ENCODE results near the gene KIF1A. TPM values are rescaled to one million over a fixed set of nuclear protein-coding genes. Genes with fewer than 3 reads are reported as not detected.

KIF1A gene
- total RNA-seq, 1 donor from 2014 or later = 2.0 TPM

DNA sequence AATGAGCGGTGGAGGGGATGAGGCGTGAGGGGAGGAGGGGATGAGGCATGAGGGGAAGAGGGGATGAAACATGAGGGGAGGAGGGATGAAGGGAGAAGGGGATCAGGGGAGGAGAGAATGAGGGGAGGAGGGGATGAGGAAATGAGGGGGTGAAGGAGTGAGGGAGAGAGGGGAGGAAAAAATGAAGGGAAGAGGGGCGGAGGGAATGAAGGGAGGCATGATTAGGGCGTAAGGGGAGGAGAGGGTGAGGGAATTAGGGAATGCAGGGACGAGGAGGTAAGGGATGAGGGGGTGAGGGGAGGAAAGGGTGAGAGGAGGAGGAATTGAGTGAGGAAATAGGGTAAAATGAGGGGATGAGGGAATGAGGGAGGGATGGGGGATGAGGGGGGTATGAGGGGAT, 87.8 kb downstream of the KIF1A start:
- intact Hi-C loops (cut with micrococcal nuclease) = no loop called here
- Histone ChIP-seq H3K4me1 (no peaks in the 10 kb centered on the region), H3K4me3 (no peak overlapping the region), H3K27me3 (ENCODE audit: low read depth) (peaks cover 65% of the 10 kb centered on the region), H3K27ac (replicated peaks) (no peak overlapping the region), H3K9me3 (replicated peaks) (no peaks in the 10 kb centered on the region), H3K36me3 (no peaks in the 10 kb centered on the region)
- TF ChIP-seq, protein P1, sequence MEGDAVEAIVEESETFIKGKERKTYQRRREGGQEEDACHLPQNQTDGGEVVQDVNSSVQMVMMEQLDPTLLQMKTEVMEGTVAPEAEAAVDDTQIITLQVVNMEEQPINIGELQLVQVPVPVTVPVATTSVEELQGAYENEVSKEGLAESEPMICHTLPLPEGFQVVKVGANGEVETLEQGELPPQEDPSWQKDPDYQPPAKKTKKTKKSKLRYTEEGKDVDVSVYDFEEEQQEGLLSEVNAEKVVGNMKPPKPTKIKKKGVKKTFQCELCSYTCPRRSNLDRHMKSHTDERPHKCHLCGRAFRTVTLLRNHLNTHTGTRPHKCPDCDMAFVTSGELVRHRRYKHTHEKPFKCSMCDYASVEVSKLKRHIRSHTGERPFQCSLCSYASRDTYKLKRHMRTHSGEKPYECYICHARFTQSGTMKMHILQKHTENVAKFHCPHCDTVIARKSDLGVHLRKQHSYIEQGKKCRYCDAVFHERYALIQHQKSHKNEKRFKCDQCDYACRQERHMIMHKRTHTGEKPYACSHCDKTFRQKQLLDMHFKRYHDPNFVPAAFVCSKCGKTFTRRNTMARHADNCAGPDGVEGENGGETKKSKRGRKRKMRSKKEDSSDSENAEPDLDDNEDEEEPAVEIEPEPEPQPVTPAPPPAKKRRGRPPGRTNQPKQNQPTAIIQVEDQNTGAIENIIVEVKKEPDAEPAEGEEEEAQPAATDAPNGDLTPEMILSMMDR (IDR thresholded peaks at IDR 0.05; ENCODE audit: borderline replicate concordance) = no peak
- no peak for DNase-seq

DNA sequence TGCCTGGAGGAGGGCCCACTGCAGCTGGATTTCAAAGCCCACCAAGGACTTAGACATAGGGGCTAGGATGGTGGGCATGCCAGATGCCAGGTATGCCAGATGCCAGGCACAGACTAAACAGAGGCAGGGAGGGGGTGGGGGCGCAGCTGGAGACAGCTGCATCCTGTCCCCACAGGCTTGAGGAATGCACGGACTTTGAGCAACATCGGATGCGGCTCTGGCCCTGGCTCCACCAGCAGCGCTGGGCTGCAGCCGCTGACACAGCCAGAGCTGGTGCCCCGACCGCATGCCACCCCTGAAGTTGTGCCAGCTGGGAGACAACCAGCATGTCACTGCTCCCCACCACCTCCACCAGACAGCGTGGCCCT, 88.9 kb downstream of the KIF1A start:
- Histone ChIP-seq H3K9me3 (replicated peaks) (no peaks in the 10 kb centered on the region), H3K4me1 (no peaks in the 10 kb centered on the region), H3K27me3 (ENCODE audit: low read depth) (peaks cover 60% of the 10 kb centered on the region), H3K36me3 (no peaks in the 10 kb centered on the region), H3K4me3 (no peak overlapping the region), H3K27ac (replicated peaks) (no peak overlapping the region)
- intact Hi-C loops (cut with micrococcal nuclease) = no loop called here
- TF ChIP-seq, protein P1 (IDR thresholded peaks at IDR 0.05; ENCODE audit: borderline replicate concordance) = no peak
- DNase-seq = no peak

DNA sequence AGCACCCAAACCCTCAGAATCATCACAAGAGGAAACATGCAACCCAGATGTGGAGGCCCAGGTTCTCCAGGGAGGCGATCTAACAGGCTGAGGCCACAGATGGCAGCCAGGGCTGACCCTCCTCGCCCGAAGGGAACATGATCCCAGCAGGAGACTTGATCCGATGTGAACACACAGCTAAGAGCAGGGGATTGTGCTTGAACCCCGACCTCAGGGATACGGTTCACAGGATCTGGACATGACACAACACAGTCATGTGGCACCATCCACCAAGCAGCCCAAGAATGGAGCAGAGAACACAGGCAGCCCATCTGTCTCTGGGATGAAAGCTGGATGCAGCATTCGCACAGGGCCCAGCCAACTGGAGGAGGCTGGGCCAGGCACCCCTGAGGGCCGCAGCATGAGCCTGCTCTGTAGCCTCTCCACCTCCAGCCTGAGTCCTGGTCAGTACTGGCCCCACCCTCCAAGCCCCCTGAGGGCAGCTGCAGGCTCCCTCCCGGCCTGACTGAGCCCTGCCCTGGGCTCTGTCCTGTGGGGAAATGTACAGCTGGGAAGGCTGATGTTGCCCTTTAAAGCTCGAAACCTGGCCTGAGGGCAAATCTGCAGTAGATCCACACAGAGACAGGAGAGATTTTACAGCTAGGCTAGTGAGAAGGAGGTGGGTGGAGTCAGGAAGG, 89.4 kb downstream of the KIF1A start:
- intact Hi-C loops (cut with micrococcal nuclease) = no loop called here
- no peaks in the 10 kb centered on the region for H3K36me3 ChIP-seq
- TF ChIP-seq, protein P1 (IDR thresholded peaks at IDR 0.05; ENCODE audit: borderline replicate concordance) = no peak
- no peak for DNase-seq
- no peaks in the 10 kb centered on the region for H3K4me1 ChIP-seq
- peaks cover 57% of the 10 kb centered on the region for H3K27me3 ChIP-seq (ENCODE audit: low read depth)
- no peak overlapping the region for H3K4me3 ChIP-seq
- no peaks in the 10 kb centered on the region for H3K9me3 ChIP-seq (replicated peaks)
- no peak overlapping the region for H3K27ac ChIP-seq (replicated peaks)

DNA sequence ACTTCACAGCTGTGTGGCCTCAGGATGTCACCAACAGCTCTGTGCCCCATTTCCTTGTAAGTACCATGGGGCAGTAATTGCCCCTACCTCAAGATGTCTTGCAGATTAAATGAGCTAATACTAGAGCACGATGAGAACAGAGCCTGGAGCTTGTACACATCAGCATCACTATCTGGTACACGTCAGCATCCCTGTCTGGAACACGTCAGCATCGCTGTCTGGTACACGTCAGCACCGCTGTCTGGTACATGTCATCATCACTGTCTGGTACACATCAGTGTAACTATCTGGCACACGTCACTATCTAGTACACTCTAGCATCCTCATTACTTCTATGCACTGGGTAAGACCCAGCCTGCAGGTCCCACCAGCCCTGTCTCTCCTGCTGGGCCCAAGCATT, 91.2 kb downstream of the KIF1A start:
- no peaks in the 10 kb centered on the region for H3K9me3 ChIP-seq (replicated peaks)
- no peak for DNase-seq
- intact Hi-C loops (cut with micrococcal nuclease) = no loop called here
- H3K27me3 ChIP-seq (ENCODE audit: low read depth) = peaks cover 56% of the 10 kb centered on the region
- no peaks in the 10 kb centered on the region for H3K4me1 ChIP-seq
- TF ChIP-seq, protein P1 (IDR thresholded peaks at IDR 0.05; ENCODE audit: borderline replicate concordance) = no peak
- no peaks in the 10 kb centered on the region for H3K36me3 ChIP-seq
- no peak overlapping the region for H3K4me3 ChIP-seq
- H3K27ac ChIP-seq (replicated peaks) = no peak overlapping the region

DNA sequence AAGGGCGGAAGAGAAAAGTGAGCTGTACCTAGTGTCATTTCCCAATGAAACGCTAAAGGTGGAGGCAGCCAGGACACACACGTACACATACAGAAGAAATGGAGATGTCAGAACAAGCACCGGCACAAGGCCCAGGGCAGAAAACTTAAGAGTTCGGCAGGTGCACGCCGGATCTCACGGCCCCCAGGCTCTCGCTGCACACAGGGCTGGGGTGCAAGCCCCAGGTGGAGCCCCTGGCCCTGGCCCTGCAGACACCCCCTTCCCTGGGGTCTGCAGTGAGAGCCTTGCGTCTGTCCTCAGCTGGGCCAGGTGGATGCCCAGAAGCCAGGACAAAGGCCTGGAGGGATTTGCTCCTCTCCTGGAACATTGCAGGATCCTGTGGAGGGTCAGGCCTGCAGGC, 91.7 kb downstream of the KIF1A start:
- Histone ChIP-seq H3K4me3 (no peak overlapping the region), H3K9me3 (replicated peaks) (no peaks in the 10 kb centered on the region), H3K27ac (replicated peaks) (no peak overlapping the region), H3K4me1 (no peaks in the 10 kb centered on the region), H3K36me3 (no peaks in the 10 kb centered on the region), H3K27me3 (ENCODE audit: low read depth) (peaks cover 57% of the 10 kb centered on the region)
- TF ChIP-seq, protein P1 (IDR thresholded peaks at IDR 0.05; ENCODE audit: borderline replicate concordance) = no peak
- no peak for DNase-seq
- intact Hi-C loops (cut with micrococcal nuclease) = no loop called here

All from left ventricle myocardium inferior (tissue), 1 donor.